GM18499 (cell line): ENCODE results near the gene KRTAP12-4.
"Not testable (repeated sequence)": the region's sequence is repeated elsewhere in the genome, so short reads cannot be mapped to it uniquely, and the experiment has no call there.

ENCODE experiments used
- ATAC-seq: cut with Tn5 transposase; IDR thresholded peaks from one replicate; pipeline ENCODE4 v1.9.1; 2021; ENCODE audit warnings: moderate number of reproducible peaks; ENCODE audit not compliant: insufficient read depth, unreplicated experiment

Gene KRTAP12-4

DNA sequence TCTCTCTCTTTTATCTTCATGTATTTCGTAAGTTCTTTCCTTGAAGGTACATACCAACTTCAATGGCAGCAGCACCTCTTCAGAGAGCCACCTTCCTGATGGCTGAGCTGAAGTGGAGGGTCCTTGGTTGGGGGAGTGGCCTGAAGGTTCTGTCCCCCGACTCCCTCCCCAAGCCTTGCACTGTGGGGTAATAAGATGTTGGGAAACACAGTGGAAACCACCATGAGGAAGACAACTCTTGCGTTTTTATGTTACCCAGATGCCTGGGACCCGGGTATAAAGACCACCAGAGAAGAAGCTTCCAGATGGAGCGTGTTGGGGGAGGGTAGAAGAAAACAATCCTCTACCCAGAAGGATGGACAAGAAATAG, 4.1 kb upstream of the KRTAP12-4 start:
- no peak for ATAC-seq

DNA sequence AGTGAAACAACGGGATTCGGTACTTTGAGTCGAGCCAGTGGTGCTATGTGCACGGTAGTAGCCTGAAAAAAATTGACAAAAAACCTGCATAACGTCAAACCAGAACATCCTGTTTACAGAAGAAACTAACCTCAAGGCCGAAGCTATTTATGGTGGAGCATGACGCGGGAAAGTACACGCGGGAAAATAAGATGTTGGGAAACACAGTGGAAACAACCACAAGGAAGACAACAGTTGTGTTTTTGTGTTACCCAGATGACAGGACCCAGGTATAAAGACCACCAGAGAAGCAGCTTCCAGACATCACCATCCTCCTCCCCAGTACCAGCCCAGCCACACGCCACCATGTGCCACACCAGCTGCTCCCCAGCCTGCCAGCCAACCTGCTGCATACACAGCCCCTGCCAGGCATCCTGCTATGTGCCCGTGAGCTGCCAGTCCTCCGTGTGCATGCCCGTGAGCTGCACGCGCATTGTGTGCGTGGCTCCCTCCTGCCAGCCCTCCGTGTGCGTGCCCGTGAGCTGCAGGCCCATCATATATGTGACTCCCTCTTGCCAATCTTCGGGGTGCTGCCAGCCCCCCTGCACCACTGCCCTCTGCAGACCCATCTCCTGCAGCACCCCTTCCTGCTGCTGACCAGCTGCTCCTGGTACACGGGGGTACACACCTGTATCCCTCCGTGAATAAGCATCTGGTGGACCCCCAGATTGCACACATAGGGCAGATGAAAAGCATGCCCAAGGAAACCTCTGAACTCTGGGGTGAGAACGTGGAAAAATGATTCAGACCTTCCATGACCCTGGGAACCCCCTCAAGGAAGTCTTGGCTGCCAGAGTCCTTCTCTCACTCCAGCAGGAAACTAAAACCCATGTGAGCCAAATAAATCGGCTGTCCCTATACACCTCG, 3.4 kb upstream of the KRTAP12-4 start, which contains the start of gene KRTAP12-3:
KRTAP12-3 (plus strand) TSS at position 298 of the 906 bp plus-strand sequence; CDS start at position 346, 48 bp downstream.
- no peak for ATAC-seq

DNA sequence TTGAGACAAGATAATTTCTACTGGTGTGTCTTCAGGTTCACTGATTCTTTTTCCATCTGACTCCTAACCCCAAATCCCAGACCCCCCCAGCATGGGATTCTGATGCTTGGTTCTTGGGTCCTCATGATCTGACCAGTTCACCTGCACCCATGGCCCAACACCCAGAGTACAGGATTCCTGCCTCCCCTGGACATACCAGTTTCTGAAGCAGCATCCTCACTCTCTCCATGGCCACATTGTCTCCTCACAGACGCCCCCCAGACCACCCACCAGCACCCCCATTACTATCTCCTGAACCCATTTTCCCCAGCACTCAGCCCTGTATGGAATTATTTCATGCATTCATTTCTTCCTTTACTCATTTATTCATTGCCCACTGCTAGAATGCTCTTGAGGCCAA, 2.4 kb upstream of the KRTAP12-4 start:
- no peak for ATAC-seq

DNA sequence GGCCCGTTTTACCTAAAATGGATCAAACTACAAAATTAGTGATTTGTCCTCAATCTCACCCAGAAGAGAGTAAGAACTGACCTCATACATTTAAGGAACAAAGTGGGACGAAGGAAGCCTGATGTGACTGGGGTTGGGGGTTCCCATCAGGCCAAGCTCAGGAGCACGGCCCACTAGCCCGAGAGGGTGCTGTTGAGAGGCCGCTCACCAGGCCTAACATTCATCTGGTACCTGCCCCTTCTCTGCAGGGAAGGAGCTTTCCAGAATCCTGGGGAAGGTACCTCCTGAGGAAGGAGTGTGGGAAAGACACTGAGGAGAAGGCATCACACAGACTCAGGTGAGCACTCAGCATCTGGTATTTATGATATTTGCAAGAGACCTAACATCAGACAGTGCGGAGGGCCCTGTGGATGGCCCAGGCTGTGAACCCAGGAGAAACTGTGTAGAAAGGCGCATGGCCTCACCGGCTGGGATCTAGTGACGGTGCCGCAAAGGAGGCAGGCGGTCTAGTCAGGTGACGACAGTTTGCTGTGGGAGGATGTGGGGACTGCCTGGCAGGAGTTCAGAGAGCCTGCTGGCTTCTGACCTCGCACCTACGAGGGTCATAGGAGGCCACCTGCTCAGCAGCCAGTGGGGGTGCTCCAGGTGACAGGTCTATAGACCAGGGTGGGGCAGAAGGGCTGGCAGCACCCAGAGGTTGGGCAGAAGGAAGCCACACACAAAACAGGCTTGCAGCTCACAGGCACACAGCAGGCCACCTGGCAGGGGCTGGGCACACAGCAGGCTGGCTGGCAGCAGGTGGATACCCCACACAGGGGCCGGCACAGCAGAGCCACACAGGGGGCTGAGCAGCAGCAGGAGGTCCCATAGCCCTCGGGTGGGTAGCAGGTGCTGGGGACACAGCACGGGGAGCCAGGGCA, 543 bp downstream of the KRTAP12-4 start:
- ATAC-seq: no peak

DNA sequence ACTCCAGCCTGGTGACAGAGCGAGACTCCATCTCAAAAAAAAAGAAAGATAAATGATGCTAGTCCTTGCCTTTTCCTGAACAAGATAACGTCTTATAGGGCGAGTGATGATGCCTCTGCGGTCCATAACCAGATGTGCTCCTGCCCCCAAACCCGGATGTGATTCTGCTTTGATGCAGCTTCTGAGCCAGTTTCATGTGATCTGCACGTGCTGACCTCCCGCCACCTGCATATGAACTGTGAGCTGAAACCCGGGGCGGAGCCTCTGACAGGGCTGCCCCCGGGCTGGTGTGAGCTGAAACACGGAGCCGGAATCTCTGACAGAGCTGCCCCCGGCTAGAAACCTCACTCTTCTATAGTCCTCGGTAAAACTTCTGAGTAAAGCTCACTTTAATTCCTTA, 1.3 kb downstream of the KRTAP12-4 start:
- no peak for ATAC-seq

DNA sequence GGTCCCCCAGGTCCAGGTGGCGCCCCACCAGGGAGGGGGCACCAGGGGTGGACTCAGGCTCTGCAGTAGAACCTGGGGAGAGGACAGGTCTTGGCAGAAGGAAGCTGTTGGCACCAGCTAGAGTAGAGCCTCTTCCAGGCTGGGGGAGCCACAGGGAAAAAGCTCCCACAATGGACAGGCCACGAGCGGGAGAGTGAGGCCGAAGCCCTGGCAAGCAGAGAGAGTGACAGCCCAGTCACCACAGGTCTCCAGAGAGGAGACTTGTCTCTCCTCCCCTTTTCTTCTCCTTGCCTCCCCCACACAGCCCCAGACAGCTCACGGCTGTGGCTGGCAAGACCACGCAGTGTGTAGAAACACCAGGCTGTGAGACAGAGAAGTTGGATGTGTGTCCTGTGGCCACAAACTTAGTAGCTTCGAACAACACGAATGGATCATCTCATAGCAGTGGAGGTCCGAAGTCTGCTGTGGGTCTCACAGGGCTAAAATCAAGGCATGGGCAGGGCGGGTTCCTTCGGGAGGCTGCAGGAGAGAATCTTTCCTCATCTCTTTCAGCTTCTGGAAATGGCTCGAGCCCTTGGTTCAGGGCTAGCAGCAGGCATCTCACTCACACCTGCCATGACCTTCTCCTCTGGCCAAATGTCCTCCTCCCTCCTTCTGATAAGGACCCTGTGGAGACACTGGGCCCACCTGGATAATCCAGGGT, 3.3 kb downstream of the KRTAP12-4 start:
- no peak for ATAC-seq

DNA sequence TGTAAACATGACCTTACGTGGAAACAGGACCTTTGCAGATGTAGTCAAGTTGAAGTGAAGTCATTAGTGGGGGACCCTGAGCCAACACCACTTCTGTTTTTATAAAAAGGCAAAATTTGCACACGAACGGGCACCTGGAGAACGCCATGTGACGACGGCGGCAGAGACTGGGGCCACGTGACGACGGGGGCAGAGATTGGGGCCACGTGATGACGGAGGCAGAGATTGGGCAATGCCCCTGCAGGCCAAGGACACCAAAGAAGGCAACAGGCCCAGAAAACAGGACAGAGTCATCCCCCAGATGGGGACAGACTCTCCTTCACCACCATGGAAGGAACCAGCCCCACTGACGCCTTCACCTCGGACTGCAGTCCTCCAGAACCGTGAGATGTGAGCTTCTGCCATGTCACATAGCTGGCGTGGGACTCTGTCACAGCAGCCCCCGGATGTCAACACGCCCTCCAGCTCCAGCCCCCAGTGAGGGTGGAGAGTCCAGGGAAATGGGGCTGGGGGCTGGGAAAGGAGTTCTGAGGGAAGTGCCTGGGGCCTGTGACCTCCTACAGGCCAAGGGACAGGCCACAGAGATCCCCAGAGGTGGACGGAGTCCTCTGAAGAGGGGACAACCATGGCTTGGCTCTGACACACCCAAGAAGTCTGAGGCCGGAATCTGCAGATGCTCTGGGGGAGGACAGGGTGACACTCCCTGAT, 4.0 kb downstream of the KRTAP12-4 start:
- no peak for ATAC-seq

DNA sequence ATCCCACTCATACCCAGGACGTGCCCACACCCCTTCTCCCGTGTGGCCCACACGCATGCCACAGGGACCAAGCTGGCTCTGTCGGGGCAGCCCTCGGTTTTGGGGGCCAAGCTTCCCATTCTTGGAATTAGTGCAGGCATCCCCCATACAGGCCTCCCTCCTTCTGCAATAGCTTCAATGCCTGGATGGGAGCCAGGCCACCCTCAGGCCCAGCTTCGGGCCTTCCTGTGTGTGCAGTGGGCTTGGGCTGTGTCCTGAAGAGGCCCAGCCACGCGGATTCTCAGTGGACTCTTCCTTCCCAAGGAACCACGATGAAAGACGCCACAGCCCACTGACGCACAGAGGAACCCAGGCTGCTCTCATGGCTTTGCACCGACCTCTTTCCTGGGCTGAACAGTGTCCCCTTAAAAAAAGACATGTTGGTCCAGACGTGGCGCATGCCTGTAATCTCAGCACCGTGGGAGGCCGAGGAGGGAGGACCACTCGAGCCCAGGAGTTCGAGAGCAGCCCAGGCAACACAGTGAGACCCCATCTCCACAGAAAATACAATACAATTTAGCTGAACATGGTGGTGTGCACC, 4.8 kb downstream of the KRTAP12-4 start:
- ATAC-seq: no peak

DNA sequence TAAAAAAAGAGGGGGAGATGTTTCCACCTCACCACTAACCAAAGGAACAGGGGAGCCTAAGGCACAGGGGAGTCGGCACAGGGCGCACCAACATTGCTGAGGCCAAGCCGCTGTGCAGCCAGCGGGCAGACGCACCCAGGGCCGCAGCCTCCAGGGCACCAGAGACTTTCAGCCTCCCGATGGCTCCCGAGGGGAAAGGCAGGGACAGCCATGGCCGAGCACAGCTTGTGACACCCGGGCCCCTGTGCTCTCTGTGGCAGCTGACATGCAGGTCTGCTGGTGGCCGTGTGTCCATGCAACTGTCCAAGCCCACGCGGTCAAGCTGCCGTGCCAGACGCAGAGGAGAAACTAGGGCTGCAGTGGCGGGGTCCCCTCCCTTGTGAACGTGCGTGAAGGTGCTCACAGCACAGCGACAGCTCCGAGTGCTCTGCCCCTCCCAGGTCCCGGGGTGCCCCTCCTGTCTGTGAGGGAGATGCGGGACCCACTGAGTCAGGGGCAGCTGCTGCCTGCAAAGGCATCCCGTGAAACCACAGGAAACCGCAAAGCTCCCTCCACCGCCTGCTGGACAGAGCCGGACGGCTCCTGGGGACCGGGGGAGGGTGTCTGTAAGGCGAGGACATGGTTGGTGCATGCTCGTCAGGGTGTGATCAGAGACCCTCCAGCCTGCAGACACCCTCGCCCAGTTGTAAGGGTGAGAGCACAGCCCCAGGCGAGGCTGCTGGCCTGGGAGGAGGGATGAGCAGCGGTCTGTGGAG, 5.7 kb downstream of the KRTAP12-4 start:
- no peak for ATAC-seq

DNA sequence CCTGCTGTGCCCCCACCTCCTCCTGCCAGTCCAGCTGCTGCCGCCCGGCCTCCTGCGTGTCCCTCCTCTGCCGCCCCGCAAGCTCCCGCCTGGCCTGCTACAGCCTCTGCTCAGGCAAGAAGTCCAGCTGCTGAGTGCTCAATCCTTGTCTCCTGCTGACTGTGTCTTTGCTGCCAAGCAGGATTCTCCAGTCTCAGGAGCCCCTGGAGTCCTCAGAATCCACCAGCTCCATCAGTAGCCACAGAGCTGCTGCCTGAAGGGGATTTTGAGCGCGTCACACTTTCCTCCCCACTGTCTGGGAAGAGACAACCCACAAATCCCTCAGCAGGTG, 7.3 kb downstream of the KRTAP12-4 start:
- no peak for ATAC-seq

DNA sequence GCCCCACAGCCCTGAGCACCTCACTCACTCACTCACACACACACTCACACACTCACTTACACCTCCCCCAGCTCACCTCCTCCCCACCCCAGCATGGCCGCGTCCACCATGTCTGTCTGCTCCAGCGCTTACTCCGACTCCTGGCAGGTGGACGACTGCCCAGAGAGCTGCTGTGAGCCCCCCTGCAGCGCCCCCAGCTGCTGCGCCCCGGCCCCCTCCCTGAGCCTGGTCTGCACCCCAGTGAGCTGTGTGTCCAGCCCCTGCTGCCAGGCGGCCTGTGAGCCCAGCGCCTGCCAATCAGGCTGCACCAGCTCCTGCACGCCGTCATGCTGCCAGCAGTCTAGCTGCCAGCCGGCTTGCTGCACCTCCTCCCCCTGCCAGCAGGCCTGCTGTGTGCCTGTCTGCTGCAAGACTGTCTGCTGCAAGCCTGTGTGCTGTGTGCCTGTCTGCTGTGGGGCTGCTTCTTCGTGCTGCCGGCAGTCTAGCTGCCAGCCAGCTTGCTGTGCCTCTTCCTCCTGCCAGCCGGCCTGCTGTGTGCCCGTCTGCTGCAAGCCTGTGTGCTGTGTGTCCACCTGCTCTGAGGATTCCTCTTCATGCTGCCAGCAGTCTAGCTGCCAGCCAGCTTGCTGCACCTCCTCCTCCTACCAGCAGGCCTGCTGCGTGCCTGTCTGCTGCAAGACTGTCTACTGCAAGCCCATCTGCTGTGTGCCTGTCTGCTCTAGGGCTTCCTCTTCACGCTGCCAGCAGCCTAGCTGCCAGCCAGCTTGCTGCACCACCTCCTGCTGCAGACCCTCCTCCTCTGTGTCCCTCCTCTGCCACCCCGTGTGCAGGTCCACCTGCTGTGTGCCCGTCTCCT, 7.9 kb downstream of the KRTAP12-4 start, which contains the start of gene KRTAP10-11:
KRTAP10-11 (plus strand) TSS at position 49 of the 856 bp plus-strand sequence; CDS start at position 94, 45 bp downstream.
- ATAC-seq: not testable (repeated sequence)

DNA sequence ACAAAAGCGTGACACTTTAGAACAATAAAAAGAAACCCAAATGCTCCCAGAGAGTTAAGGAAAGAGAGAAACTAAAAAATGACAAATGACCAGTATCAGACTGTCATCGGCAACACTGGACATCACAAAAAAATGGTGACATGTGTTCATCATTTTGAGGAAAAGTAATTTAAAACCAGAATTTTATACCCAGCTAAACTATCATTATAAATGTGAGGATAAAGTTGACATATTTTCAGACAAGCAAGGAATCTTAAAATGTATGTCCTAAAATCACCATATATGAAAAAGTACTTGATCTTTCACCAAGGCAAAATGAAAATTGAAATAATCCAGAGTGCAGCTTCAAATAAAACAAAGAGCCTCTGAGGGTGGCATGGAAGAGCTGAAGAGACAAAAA, 9.6 kb downstream of the KRTAP12-4 start:
- no peak for ATAC-seq

DNA sequence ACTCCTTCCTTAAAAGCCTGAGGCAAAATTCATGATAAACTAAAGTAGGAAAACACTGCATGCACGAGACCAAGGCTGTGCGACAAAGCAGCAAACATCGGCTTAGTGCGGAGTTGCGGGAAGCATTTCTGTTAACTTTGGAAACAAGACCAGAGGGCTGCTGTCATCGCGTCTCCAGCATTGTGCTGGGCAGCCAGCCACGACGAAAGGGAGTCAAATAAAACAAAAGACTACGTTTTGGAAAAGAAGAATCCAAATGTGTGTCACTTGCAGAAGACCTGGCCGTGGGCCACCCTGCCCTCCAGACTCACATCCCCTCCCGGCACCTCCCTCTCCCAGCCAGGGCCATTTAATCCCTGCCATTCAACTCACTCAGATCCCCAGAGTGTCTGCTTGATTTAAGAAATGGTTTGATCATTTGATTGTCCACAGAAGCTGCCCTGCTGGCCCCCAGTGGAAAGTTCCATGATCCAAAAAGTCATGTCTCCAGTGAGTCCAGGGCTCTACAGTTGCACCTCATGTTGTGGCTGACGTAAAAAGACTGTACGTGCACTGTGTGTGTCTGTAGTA, 10.6 kb downstream of the KRTAP12-4 start:
- no peak for ATAC-seq

DNA sequence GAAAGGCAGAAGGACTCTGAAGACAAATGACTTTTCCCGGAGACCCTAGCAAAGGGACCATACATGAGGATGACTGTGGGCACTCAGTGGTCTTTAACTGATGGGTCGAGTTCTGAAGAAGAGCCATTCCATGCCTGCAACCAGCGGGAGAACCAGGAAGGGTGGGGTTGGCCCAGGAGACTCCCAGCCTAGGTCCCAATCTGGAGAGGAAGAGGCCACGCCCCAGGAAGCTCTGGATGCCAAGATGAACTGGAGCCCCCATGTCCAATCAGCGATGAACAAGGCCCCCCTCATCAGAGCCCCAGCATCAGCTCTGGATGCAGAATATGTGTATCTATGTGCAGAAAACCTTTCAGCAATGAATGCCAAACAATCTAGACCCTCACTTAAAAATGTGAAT, 13.7 kb downstream of the KRTAP12-4 start:
- no peak for ATAC-seq

DNA sequence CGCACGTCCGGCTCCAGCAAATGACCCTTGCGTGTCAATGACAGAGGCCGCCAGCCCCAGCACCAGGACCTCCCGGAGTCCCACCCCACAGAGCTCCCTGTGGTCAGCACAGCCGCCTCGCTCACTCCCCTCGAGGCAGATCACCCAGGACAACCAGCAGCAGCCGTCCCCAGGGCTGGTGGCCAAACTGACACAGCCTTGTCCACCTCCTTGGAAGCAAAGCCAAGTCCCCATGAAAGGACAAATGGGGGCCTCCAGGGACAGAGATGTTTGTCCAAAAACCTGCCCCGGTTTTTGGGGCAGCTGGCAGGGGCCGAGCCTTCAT, 15.2 kb downstream of the KRTAP12-4 start:
- ATAC-seq: no peak

DNA sequence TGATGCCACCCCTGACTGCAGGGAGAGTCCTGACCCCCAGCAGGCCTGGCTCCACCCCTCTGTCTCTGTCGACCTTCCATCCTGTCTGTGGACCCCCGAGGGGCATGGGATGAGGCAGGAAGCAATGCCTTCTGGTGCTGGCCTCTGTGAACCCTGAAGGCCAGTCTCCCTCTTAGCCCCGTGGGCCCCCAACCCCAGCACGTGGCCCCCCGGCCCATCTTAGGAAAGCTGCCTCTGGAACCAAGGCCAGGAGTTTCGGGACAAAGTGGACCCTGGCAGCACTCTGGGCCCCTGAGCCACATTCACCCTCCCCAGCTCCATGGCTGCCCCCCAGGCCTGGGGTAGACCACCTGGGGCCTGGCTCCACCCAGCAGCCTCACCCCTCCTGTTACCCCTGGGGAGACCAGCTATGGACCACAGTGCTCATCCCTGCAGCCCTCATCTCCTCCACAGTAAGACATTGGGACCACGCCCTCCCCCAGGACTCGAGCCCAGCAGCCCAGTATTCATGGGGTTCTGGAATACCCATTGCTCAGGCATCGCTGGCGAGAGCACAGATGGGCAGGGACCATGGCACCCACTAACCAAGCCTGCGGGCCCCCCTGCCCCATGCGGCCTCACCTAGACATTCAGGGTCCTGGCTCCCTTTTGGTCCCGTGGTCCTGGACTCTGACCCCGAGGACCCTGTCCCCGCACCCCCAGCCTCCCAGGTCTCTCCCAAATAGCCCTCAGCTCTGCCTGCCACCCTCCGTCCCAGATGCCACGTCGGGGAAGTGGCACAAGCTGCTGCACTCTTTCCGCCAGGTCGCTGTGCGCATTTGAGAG, 15.7 kb downstream of the KRTAP12-4 start:
- not testable (repeated sequence) for ATAC-seq

DNA sequence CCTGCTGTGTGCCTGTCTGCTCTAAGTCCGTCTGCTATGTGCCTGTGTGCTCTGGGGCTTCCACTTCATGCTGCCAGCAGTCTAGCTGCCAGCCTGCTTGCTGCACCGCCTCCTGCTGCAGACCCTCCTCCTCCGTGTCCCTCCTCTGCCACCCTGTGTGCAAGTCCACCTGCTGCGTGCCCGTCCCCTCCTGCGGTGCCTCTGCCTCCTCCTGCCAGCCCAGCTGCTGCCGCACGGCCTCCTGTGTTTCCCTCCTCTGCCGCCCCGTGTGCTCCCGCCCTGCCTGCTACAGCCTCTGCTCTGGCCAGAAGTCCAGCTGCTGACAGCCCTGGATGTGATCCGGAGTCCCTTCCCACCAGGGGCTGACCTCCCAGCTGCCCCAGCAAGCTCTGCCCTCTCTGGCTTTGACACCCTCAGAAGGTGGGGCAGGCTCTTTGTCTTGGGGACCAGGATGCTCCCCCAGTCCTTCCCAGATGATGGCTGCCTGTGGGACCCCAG, 16.6 kb downstream of the KRTAP12-4 start:
- ATAC-seq: not testable (repeated sequence)
